Stimulated activated CD4-positive, alpha-beta T cell treated with anti-CD3 and anti-CD28 coated beads, TNF-alpha, amount 100 ng/mL, for 4 hours (primary cell): ENCODE data around the gene CYTH3.

Experiments
- DNase-seq, 3 experiments: peaks; one replicate each; pipeline ENCODE4 v3.0.0-alpha.2; 2020; ENCODE audit warnings: low read depth in 3 of 3

CYTH3 gene

GRCh38 chr7:6258440-6259182, 13.8 kb downstream of the CYTH3 start:
- DNase-seq: no peak

- DNase-seq: no peak
These were observed 14.7 kb downstream of the CYTH3 start for GRCh38 chr7:6257675-6258074.

- no peak for DNase-seq
These were observed 15.5 kb downstream of the CYTH3 start for GRCh38 chr7:6256677-6257535.

- no peak for DNase-seq
These were observed 16.3 kb downstream of the CYTH3 start for GRCh38 chr7:6256109-6256483.

GRCh38 chr7:6254866-6255265, 17.6 kb downstream of the CYTH3 start:
- no peak for DNase-seq

GRCh38 chr7:6252748-6253147, 19.7 kb downstream of the CYTH3 start:
- DNase-seq: no peak

GRCh38 chr7:6252341-6252746, 20.1 kb downstream of the CYTH3 start:
- no peak for DNase-seq

- DNase-seq: no peak
These were observed 20.8 kb downstream of the CYTH3 start for GRCh38 chr7:6251653-6252052.

GRCh38 chr7:6250364-6250833, 22.0 kb downstream of the CYTH3 start:
- DNase-seq: no peak

GRCh38 chr7:6249043-6249442, 23.4 kb downstream of the CYTH3 start:
- no peak for DNase-seq

- DNase-seq: no peak
These were observed 23.8 kb downstream of the CYTH3 start for GRCh38 chr7:6248581-6248980.

- no peak for DNase-seq
These were observed 26.0 kb downstream of the CYTH3 start for GRCh38 chr7:6246251-6246917.

GRCh38 chr7:6244021-6244420, 28.4 kb downstream of the CYTH3 start:
- DNase-seq: no peak

GRCh38 chr7:6243168-6243567, 29.3 kb downstream of the CYTH3 start:
- DNase-seq: no peak

- no peak for DNase-seq
These were observed 29.9 kb downstream of the CYTH3 start for GRCh38 chr7:6242561-6242960.

GRCh38 chr7:6241607-6241973, 30.8 kb downstream of the CYTH3 start:
- DNase-seq: no peak

GRCh38 chr7:6238309-6238925, 34.0 kb downstream of the CYTH3 start:
- no peak for DNase-seq

GRCh38 chr7:6237730-6238129, 34.7 kb downstream of the CYTH3 start:
- DNase-seq: no peak

- no peak for DNase-seq
These were observed 35.4 kb downstream of the CYTH3 start for GRCh38 chr7:6237011-6237410.

GRCh38 chr7:6235029-6235871, 37.2 kb downstream of the CYTH3 start:
- DNase-seq: no peak

GRCh38 chr7:6234384-6234783, 38.0 kb downstream of the CYTH3 start:
- no peak for DNase-seq
